NT2/D1 (cell line): Measurements from ENCODE around the gene HDDC3.
A peak's percentile ranks its signal among the peaks of the same experiment; 100 is the strongest.
"Not testable (repeated sequence)": the region's sequence is repeated elsewhere in the genome, so short reads cannot be mapped to it uniquely, and the experiment has no call there.

Source experiments
- DNase-seq: peaks from one replicate; pipeline ENCODE4 v3.0.0-alpha.2; 2011; ENCODE audit warnings: low read depth, low spot score
- H3K27me3 ChIP-seq: 2 replicates; pipeline ENCODE4 v1.6.0; 2011; ENCODE audit warnings: mild to moderate bottlenecking; ENCODE audit not compliant: insufficient read length, insufficient read depth
- H3K36me3 ChIP-seq: 2 replicates; pipeline ENCODE4 v1.6.1; 2011; ENCODE audit warnings: mild to moderate bottlenecking, low read length, mixed read lengths; ENCODE audit not compliant: insufficient read depth, insufficient read length
- H3K4me1 ChIP-seq: 2 replicates; pipeline ENCODE4 v1.5.1; 2011; ENCODE audit not compliant: insufficient read depth, insufficient read length
- H3K4me3 ChIP-seq: 2 replicates; pipeline ENCODE4 v1.5.1; 2011; ENCODE audit warnings: low read depth; ENCODE audit not compliant: insufficient read length
- H3K9ac ChIP-seq: 2 replicates; pipeline ENCODE4 v1.6.0; 2011; ENCODE audit warnings: low read depth; ENCODE audit not compliant: insufficient read length
- H3K9me3 ChIP-seq: 2 replicates; pipeline ENCODE4 v1.5.1; 2011; ENCODE audit warnings: mild to moderate bottlenecking, low read length; ENCODE audit not compliant: insufficient read depth
- SUZ12 ChIP-seq: IDR thresholded peaks from 2 replicates; pipeline ENCODE4 v1.6.1; 2011; ENCODE audit not compliant: insufficient read length, insufficient read depth; ENCODE audit errors: extremely low read depth
- YY1 ChIP-seq: IDR thresholded peaks from 2 replicates; pipeline ENCODE4 v1.6.1; 2011; ENCODE audit not compliant: insufficient read length, insufficient read depth
- ZNF274 ChIP-seq: IDR thresholded peaks from 2 replicates; pipeline ENCODE4 v1.6.1; 2011; ENCODE audit warnings: mild to moderate bottlenecking, low read depth, low read length

Gene HDDC3

DNA sequence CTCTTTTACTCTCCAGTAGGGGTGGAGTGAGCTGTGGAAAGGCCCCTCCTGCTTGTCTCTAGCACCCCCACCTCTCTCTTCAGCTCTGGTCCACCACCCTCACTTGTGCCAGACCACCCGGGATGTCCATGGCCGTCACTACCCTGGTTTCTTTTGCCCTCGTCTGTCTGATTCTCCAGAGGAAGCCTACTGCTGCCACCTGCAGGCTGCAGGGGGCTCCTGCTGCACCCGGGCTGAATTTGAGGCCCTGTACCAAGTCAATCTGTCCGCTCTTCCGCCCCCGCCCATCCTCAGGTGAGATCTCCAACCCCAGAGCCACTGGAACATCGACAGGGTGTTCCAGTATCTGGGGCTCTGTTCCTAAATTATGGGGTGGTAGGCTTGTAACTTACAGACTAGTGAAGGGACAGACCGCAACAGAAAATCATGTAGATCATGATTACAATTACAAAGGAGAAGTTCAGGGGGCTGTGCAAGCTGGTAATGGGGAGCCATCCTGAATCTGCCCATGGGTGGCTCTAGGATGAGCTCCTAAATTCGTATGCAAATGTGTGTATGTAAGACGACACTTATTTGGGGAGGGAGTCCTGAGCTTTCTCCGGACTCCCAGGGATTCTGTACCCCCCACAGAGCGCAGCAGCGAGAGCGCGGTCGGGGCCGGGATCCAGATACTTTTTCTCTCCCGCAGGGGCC, 2.1 kb upstream of the HDDC3 start:
- no peak for TF ChIP-seq SUZ12
- peaks cover 27% of the 10 kb centered on the region for H3K36me3 ChIP-seq
- H3K9me3 ChIP-seq = no peaks in the 10 kb centered on the region
- peak overlapping the region; percentile 72 for H3K9ac ChIP-seq
- H3K27me3 ChIP-seq = peaks cover 18% of the 10 kb centered on the region
- peak; percentile 88 for DNase-seq
- peak overlapping the region; percentile 77 for H3K4me3 ChIP-seq
- peaks cover 8% of the 10 kb centered on the region for H3K4me1 ChIP-seq

GRCh38 chr15:90933301-90933700, 952 bp upstream of the HDDC3 start:
- H3K27me3 ChIP-seq = peaks cover 18% of the 10 kb centered on the region
- no peaks in the 10 kb centered on the region for H3K9me3 ChIP-seq
- H3K4me1 ChIP-seq = peaks cover 8% of the 10 kb centered on the region
- no peak overlapping the region for H3K4me3 ChIP-seq
- no peak for DNase-seq
- H3K9ac ChIP-seq = no peak overlapping the region
- TF ChIP-seq YY1 (no peak), ZNF274 (no peak), SUZ12 (no peak)
- peaks cover 20% of the 10 kb centered on the region for H3K36me3 ChIP-seq

DNA sequence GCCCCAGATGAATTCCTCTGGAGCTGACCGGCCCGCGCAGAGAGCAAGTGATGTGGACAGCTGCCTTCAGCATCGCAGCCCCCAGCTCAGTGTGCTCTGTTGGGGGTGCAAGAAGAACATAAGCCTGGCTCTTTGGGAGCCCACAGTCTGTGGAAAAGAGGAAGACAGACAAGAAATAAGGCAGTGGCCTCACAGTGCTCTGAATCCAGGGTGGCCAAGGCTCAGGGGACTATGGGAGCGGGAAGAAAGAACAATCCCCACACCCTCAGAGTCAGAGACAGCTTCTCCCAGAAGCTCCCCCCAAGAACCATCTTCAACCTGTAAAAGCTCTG, 277 bp upstream of the HDDC3 start:
- H3K9me3 ChIP-seq = no peaks in the 10 kb centered on the region
- no peak for TF ChIP-seq ZNF274
- no peak for TF ChIP-seq YY1
- TF ChIP-seq SUZ12 = no peak
- DNase-seq = no peak
- H3K36me3 ChIP-seq = peaks cover 13% of the 10 kb centered on the region
- peaks cover 8% of the 10 kb centered on the region for H3K4me1 ChIP-seq
- H3K9ac ChIP-seq = peak overlapping the region; percentile 58
- peak overlapping the region; percentile 76 for H3K4me3 ChIP-seq
- peaks cover 18% of the 10 kb centered on the region for H3K27me3 ChIP-seq

DNA sequence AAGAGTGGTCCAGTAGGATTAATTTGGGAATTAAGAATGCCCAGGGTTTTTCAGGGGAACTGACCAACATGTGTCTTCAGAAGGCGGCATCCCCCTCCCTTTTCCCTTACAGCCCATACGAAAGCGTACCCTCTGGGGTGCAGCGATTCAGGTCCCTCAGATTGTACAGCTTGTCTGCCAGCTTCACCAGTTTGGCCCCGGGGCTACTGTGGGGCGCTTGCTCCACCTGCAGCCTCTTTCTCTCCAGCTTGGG, 848 bp downstream of the HDDC3 start:
- Histone ChIP-seq H3K9me3 (no peaks in the 10 kb centered on the region), H3K4me3 (peak overlapping the region; percentile 76), H3K36me3 (peaks cover 4% of the 10 kb centered on the region), H3K27me3 (peaks cover 18% of the 10 kb centered on the region), H3K9ac (peak overlapping the region; percentile 80), H3K4me1 (peaks cover 8% of the 10 kb centered on the region)
- no peak for DNase-seq
- TF ChIP-seq SUZ12 (no peak), YY1 (no peak), ZNF274 (no peak)

DNA sequence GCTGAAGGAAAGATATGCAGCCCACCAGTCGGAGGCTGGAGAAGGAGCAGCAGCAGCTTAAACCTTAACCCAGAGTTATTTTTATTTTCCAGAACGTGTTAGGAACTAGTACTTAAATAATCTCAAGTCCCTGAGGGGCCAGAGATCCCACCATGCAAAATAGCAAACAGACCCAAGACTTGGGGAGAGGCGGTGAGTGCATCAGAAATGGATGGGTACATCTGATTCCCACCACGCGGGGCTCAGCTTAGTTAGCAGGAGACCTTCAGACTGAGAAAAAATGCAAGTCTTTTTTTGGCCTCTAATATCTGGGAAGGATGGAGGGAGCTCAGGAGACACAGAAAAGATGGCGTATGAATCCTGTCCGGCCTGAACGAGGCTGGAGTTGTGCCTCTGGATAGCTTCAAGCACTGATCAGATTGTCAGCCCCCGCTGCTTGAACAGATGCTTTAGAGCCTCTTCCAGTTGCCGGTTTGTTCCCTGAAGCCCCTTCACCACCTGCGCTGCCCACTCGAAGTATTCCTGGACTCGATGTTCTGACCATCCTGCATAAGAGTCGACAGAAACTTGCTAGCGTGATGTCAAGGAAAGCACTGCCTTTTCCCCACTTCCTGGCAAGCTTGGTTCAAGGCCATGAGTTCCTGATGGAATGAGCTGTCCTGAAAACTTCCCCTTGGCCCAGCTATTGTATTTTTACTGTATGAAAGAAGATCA, 1.3 kb downstream of the HDDC3 start:
- H3K9me3 ChIP-seq = no peaks in the 10 kb centered on the region
- no peak overlapping the region for H3K9ac ChIP-seq
- no peak for DNase-seq
- peaks cover 6% of the 10 kb centered on the region for H3K4me1 ChIP-seq
- TF ChIP-seq SUZ12 (no peak), ZNF274 (no peak), YY1 (no peak)
- H3K4me3 ChIP-seq = peak overlapping the region; percentile 76
- H3K36me3 ChIP-seq = no peaks in the 10 kb centered on the region
- peaks cover 18% of the 10 kb centered on the region for H3K27me3 ChIP-seq

- peaks cover 18% of the 10 kb centered on the region for H3K27me3 ChIP-seq
- H3K36me3 ChIP-seq = no peaks in the 10 kb centered on the region
- H3K4me1 ChIP-seq = peaks cover 6% of the 10 kb centered on the region
- DNase-seq = no peak
- no peak for TF ChIP-seq ZNF274
- TF ChIP-seq YY1 = no peak
- TF ChIP-seq SUZ12 = no peak
- no peak overlapping the region for H3K4me3 ChIP-seq
- no peak overlapping the region for H3K9ac ChIP-seq
- H3K9me3 ChIP-seq = no peaks in the 10 kb centered on the region
These were observed 2.9 kb downstream of the HDDC3 start for GRCh38 chr15:90929246-90930019.

DNA sequence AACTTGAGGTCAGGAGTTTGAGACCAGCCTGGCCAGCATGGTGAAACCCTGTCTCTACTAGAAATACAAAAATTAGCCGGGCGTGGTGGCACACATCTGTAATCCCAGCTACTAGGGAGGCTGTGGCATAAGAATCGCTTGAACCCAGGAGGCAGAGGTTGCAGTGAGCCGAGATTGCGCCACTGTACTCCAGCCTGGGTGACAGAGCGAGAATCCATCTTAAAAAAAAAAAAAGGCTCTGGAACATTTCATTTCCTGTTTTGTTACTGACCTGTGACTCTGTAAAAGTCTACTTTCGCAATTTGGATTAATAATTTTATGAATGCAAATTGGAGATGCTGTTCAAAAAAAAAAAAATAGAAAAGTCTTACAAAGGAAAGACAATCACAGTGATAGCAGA, 4.2 kb downstream of the HDDC3 start:
- not testable (repeated sequence) for H3K4me1 ChIP-seq, H3K27me3 ChIP-seq, H3K9ac ChIP-seq, H3K36me3 ChIP-seq, H3K4me3 ChIP-seq, DNase-seq, H3K9me3 ChIP-seq

DNA sequence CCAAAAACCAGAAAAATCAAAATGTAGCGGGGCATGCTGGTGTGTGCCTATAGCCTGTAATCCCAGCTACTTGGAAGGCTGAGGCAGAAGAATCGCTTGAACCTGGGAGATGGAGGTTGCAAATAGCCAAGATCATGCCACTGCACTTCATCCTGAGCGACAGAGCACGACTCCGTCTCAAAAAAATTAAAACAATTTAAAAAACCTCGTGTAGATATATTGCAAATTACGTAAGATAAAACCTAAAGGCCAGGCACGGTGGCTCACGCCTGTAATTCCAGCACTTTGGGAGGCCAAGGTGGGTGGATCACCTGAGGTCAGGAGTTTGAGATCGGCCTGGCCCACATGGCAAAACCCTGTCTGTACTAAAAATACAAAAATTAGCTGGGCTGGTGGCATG, 5.6 kb downstream of the HDDC3 start:
- H3K4me1 ChIP-seq, H3K4me3 ChIP-seq, H3K9me3 ChIP-seq, H3K27me3 ChIP-seq, DNase-seq, H3K9ac ChIP-seq, H3K36me3 ChIP-seq: not testable (repeated sequence)
